IMR-90 (cell line): ENCODE measurements around the gene PPIP5K2. TPM values are rescaled to one million over a fixed set of nuclear protein-coding genes. Genes with fewer than 3 reads are reported as not detected.

Source experiments
- ATAC-seq: fragments of 200-7000 bp; cut with Tn5 transposase; 2 replicates; pipeline ENCODE4 v1.9.1; 2020; ENCODE audit warnings: low read depth, mild to moderate bottlenecking, moderate library complexity
- BruUV-seq: library from RNA; stranded (reverse); fragments of 400-500 nt; replicated peaks from 2 replicates; lab custom pipeline; 2021; lab: Mats Ljungman, UMichigan
- CTCF ChIA-PET: fragments of 300-600 bp; formaldehyde crosslinking; extraction: SDS; loops from one replicate; lab custom pipeline; 2021; ENCODE audit warnings: antibody characterized with exemption; lab: Yijun Ruan, JAX
- POLR2A ChIA-PET: fragments of 300-600 bp; sonication (Branson Sonifier 250); formaldehyde crosslinking; loops from one replicate; lab custom pipeline; 2022; ENCODE audit warnings: antibody characterized with exemption; ENCODE audit not compliant: unreplicated experiment; lab: Charles Lee
- DNase-seq: peaks from one replicate; pipeline ENCODE4 v3.0.0; 2013
- H2AFZ ChIP-seq: replicated peaks from 2 replicates; pipeline ENCODE3; 2013; ENCODE audit warnings: low read length, mild to moderate bottlenecking; ENCODE audit not compliant: poor library complexity
- H2AK5ac ChIP-seq: 2 replicates; pipeline ENCODE4 v1.6.1; 2013; ENCODE audit warnings: low read depth, low read length, inconsistent platforms
- H2AK9ac ChIP-seq: replicated peaks from 2 replicates; pipeline ENCODE3; 2013; ENCODE audit warnings: mild to moderate bottlenecking, low read depth, low read length, moderate library complexity; ENCODE audit not compliant: poor library complexity
- H2BK120ac ChIP-seq: 2 replicates; pipeline ENCODE4 v1.6.1; 2013; ENCODE audit warnings: low read depth, low read length, inconsistent platforms
- H2BK15ac ChIP-seq: 3 replicates; pipeline ENCODE4 v1.6.1; 2013; ENCODE audit warnings: low read depth, low read length, inconsistent platforms
- H2BK20ac ChIP-seq: 2 replicates; pipeline ENCODE4 v1.6.1; 2013; ENCODE audit warnings: low read depth, mild to moderate bottlenecking, inconsistent platforms, low read length, moderate library complexity
- H2BK5ac ChIP-seq: 2 replicates; pipeline ENCODE4 v1.6.1; 2013; ENCODE audit warnings: mild to moderate bottlenecking, low read depth, low read length, inconsistent platforms; ENCODE audit not compliant: poor library complexity, severe bottlenecking
- H3K14ac ChIP-seq: replicated peaks from 2 replicates; pipeline ENCODE4 v1.6.1; 2013; ENCODE audit warnings: low read depth, low read length, inconsistent platforms
- H3K18ac ChIP-seq: 2 replicates; pipeline ENCODE4 v1.6.1; 2013; ENCODE audit warnings: low read depth, low read length, control low read depth
- H3K23ac ChIP-seq: 2 replicates; pipeline ENCODE4 v1.6.1; 2013; ENCODE audit warnings: low read depth, low read length, inconsistent platforms
- H3K27ac ChIP-seq: 2 replicates; pipeline ENCODE4 v1.5.1; 2013; ENCODE audit warnings: mild to moderate bottlenecking, control low read depth, low read length; ENCODE audit not compliant: insufficient read depth
- H3K27me3 ChIP-seq: 2 replicates; pipeline ENCODE4 v1.6.1; 2013; ENCODE audit warnings: low read length; ENCODE audit not compliant: control insufficient read depth, insufficient read depth
- H3K36me3 ChIP-seq: 2 replicates; pipeline ENCODE4 v1.6.1; 2013; ENCODE audit warnings: low read length, mixed read lengths; ENCODE audit not compliant: control insufficient read depth, insufficient read depth
- H3K4ac ChIP-seq: 2 replicates; pipeline ENCODE4 v1.6.1; 2013; ENCODE audit warnings: low read depth, low read length, inconsistent platforms
- H3K4me1 ChIP-seq: 2 replicates; pipeline ENCODE4 v1.6.1; 2013; ENCODE audit warnings: low read length, mixed read lengths; ENCODE audit not compliant: control insufficient read depth, insufficient read depth
- H3K4me2 ChIP-seq: 2 replicates; pipeline ENCODE4 v1.6.1; 2013; ENCODE audit warnings: low read depth, mild to moderate bottlenecking, control low read depth, low read length, moderate library complexity
- H3K4me3 ChIP-seq: 2 replicates; pipeline ENCODE4 v1.5.1; 2013; ENCODE audit warnings: low read depth, mild to moderate bottlenecking, control low read depth, low read length, moderate library complexity; ENCODE audit not compliant: insufficient read depth
- H3K56ac ChIP-seq: 2 replicates; pipeline ENCODE4 v1.6.1; 2013; ENCODE audit warnings: low read length, inconsistent platforms; ENCODE audit not compliant: insufficient read depth; ENCODE audit errors: extremely low read depth
- H3K79me1 ChIP-seq, 2 experiments: 2 replicates each; pipeline ENCODE4 v1.6.1; 2013; ENCODE audit warnings: low read length in 2 of 2, inconsistent platforms in 1 of 2, low read depth in 1 of 2
- H3K9ac ChIP-seq: 2 replicates; pipeline ENCODE4 v1.6.1; 2013; ENCODE audit warnings: low read depth, low read length, control low read depth
- H3K9me1 ChIP-seq: 2 replicates; pipeline ENCODE4 v1.6.1; 2013; ENCODE audit warnings: low read length, inconsistent platforms; ENCODE audit not compliant: insufficient read depth
- H3K9me3 ChIP-seq: 2 replicates; pipeline ENCODE4 v1.6.1; 2013; ENCODE audit warnings: low read length; ENCODE audit not compliant: control insufficient read depth, insufficient read depth
- H4K20me1 ChIP-seq: 2 replicates; pipeline ENCODE4 v1.6.1; 2013; ENCODE audit warnings: low read length, inconsistent platforms; ENCODE audit not compliant: insufficient read depth
- H4K5ac ChIP-seq: 2 replicates; pipeline ENCODE4 v1.6.1; 2013; ENCODE audit warnings: mild to moderate bottlenecking, low read depth, low read length, control low read depth
- H4K8ac ChIP-seq, 2 experiments: 2 replicates each; pipeline ENCODE4 v1.6.1; 2013; ENCODE audit warnings: low read depth in 2 of 2, low read length in 2 of 2, control low read depth in 1 of 2, inconsistent platforms in 1 of 2
- H4K91ac ChIP-seq: 2 replicates; pipeline ENCODE4 v1.6.1; 2013; ENCODE audit warnings: low read depth, low read length, inconsistent platforms; ENCODE audit not compliant: insufficient read depth
- BHLHE40 ChIP-seq: fragments of 150-350 bp; IDR thresholded peaks from 2 replicates; pipeline ENCODE4 v1.6.1; 2016; ENCODE audit warnings: mild to moderate bottlenecking, low read depth, low read length
- CEBPB ChIP-seq: IDR thresholded peaks from 2 replicates; pipeline ENCODE4 v1.6.1; 2012; ENCODE audit warnings: low read depth, low read length, improper control_type of control experiment
- CHD1 ChIP-seq: IDR thresholded peaks from 2 replicates; pipeline ENCODE4 v1.6.1; 2012; ENCODE audit warnings: low read depth, low read length, improper control_type of control experiment
- ELK1 ChIP-seq: fragments of 150-350 bp; IDR thresholded peaks from 2 replicates; pipeline ENCODE4 v1.6.1; 2016; ENCODE audit warnings: low read depth, mild to moderate bottlenecking, low read length, moderate library complexity, borderline replicate concordance
- FOS ChIP-seq: fragments of 150-350 bp; IDR thresholded peaks from 2 replicates; pipeline ENCODE4 v1.6.1; 2016; ENCODE audit warnings: low read depth, low read length
- MAFK ChIP-seq: IDR thresholded peaks from 2 replicates; pipeline ENCODE4 v1.6.1; 2012; ENCODE audit warnings: low read depth, low read length, improper control_type of control experiment
- MAZ ChIP-seq: IDR thresholded peaks from 2 replicates; pipeline ENCODE4 v1.6.1; 2012; ENCODE audit warnings: low read depth, mild to moderate bottlenecking, low read length, improper control_type of control experiment, moderate library complexity, borderline replicate concordance
- MXI1 ChIP-seq: IDR thresholded peaks from 2 replicates; pipeline ENCODE4 v1.6.1; 2012; ENCODE audit warnings: low read depth, mild to moderate bottlenecking, low read length, moderate library complexity, borderline replicate concordance
- NFE2L2 ChIP-seq: fragments of 150-350 bp; IDR thresholded peaks from 2 replicates; pipeline ENCODE4 v1.6.1; 2016; ENCODE audit warnings: low read depth, mild to moderate bottlenecking, low read length
- POLR2A ChIP-seq: IDR thresholded peaks from 2 replicates; pipeline ENCODE4 v1.6.1; 2012; ENCODE audit warnings: mild to moderate bottlenecking, low read depth, low read length
- RAD21 ChIP-seq: IDR thresholded peaks from 2 replicates; pipeline ENCODE4 v1.6.1; 2012; ENCODE audit warnings: low read length, improper control_type of control experiment
- RCOR1 ChIP-seq: IDR thresholded peaks from 2 replicates; pipeline ENCODE4 v1.6.1; 2012; ENCODE audit warnings: mild to moderate bottlenecking, low read length, improper control_type of control experiment; ENCODE audit not compliant: insufficient replicate concordance
- SMC3 ChIP-seq: fragments of 150-350 bp; IDR thresholded peaks from 2 replicates; pipeline ENCODE4 v1.6.1; 2016; ENCODE audit warnings: low read depth, mild to moderate bottlenecking, antibody characterized with exemption, low read length, moderate library complexity
- WGBS, 2 experiments: methylation state at CpG; one replicate each; pipeline versions ENCODE4 v1.1.5 to v1.1.7; 2013; ENCODE audit warnings: missing lambda C conversion rate in 2 of 2; ENCODE audit not compliant: insufficient read length in 1 of 2; ENCODE audit errors: extremely low coverage in 2 of 2; 5-methylcytosine and 5-hydroxymethylcytosine counted together
- dilution Hi-C: fragments of 300-500 bp; cut with HindIII; formaldehyde crosslinking; loops from one replicate; pipeline ENCODE4 v1.14.3; 2018; ENCODE audit warnings: low sequenced_read_pairs; ENCODE audit not compliant: unreplicated experiment
- in situ Hi-C: fragments of 300-500 bp; cut with MboI; formaldehyde crosslinking; loops from 3 replicates; pipeline ENCODE4 v1.14.3; 2019; ENCODE audit warnings: low sequenced_read_pairs, inconsistent platforms, mixed read lengths
- intact Hi-C: fragments of 100-400 bp; cut with micrococcal nuclease; formaldehyde crosslinking; loops from 2 replicates; pipeline ENCODE4 v1.10.0; 2022
- polyA plus RNA-seq, 3 experiments: library from polyadenylated mRNA; depleted of rRNA; stranded (reverse); fragments of >200 nt; gene quantifications; 2 replicates each; pipeline ENCODE4 v1.2.3, GENCODE V29; 2012; ENCODE audit warnings: low replicate concordance in 1 of 3
- total RNA-seq: library from RNA; depleted of rRNA; stranded (reverse); fragments of >200 nt; gene quantifications from 2 replicates; pipeline ENCODE4 v1.2.3, GENCODE V29; 2012
- TF ChIP-seq, protein P1 (sequence below): conservative IDR thresholded peaks from 2 replicates; pipeline ENCODE4 v1.5.1; 2012; ENCODE audit warnings: mild to moderate bottlenecking, low read depth, low read length, improper control_type of control experiment

The PPIP5K2 gene
- total and polyA plus RNA-seq, 2 of the 4 experiments (the other 2 are of a cell fraction), result 32.4 to 67.6 TPM

GRCh38 chr5:103132684-103133083 is 12.6 kb downstream of the PPIP5K2 start:
- H3K27ac ChIP-seq, result no peak overlapping the region
- TF ChIP-seq SMC3 (no peak), MXI1 (no peak), RCOR1 (no peak), ELK1 (no peak), BHLHE40 (no peak), MAZ (no peak), RAD21 (no peak), CHD1 (no peak), POLR2A (no peak), FOS (no peak), NFE2L2 (no peak), MAFK (no peak), CEBPB (no peak)
- TF ChIP-seq, protein P1, sequence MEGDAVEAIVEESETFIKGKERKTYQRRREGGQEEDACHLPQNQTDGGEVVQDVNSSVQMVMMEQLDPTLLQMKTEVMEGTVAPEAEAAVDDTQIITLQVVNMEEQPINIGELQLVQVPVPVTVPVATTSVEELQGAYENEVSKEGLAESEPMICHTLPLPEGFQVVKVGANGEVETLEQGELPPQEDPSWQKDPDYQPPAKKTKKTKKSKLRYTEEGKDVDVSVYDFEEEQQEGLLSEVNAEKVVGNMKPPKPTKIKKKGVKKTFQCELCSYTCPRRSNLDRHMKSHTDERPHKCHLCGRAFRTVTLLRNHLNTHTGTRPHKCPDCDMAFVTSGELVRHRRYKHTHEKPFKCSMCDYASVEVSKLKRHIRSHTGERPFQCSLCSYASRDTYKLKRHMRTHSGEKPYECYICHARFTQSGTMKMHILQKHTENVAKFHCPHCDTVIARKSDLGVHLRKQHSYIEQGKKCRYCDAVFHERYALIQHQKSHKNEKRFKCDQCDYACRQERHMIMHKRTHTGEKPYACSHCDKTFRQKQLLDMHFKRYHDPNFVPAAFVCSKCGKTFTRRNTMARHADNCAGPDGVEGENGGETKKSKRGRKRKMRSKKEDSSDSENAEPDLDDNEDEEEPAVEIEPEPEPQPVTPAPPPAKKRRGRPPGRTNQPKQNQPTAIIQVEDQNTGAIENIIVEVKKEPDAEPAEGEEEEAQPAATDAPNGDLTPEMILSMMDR, result no peak
- no peak overlapping the region for H2BK5ac ChIP-seq
- dilution Hi-C loops (no loop called here), in situ Hi-C loops (no loop called here), intact Hi-C loops (loop anchor here (10.0 kb wide), 1 partner anchor 358 kb away; no protein-coding TSS in a partner anchor)
- peaks cover 0 to 9% of the 10 kb centered on the region in 2 experiments; a peak in 2 of 4 replicates for H3K79me1 ChIP-seq
- H2BK15ac ChIP-seq, result no peak overlapping the region
- ChIA-PET POLR2A (no interaction called here), CTCF (interaction anchor here (1.2 kb wide), 1 partner anchor 92 kb away, joined by 3 read pairs; no protein-coding TSS in a partner anchor)
- H3K56ac ChIP-seq, result no peak overlapping the region
- no peak overlapping the region for H3K14ac ChIP-seq
- no peaks in the 10 kb centered on the region for H3K9me3 ChIP-seq
- no peak overlapping the region for H3K4ac ChIP-seq
- H2AFZ ChIP-seq, result no peak overlapping the region
- no peaks in the 10 kb centered on the region for H3K4me1 ChIP-seq
- no peak overlapping the region for H4K91ac ChIP-seq
- no peak overlapping the region for H3K4me2 ChIP-seq
- DNase-seq (no peak), ATAC-seq (no peak)
- H2AK5ac ChIP-seq, result no peak overlapping the region
- no peak overlapping the region for H2BK20ac ChIP-seq
- BruUV-seq, result no TSS peak
- no peak overlapping the region for H4K8ac ChIP-seq
- H2BK120ac ChIP-seq, result no peak overlapping the region
- H4K20me1 ChIP-seq, result no peaks in the 10 kb centered on the region
- peaks cover 3% of the 10 kb centered on the region; the same call in 1 of the 2 replicates for H3K36me3 ChIP-seq
- no peak overlapping the region for H3K23ac ChIP-seq
- H3K27me3 ChIP-seq, result no peaks in the 10 kb centered on the region
- H3K4me3 ChIP-seq, result no peak overlapping the region
- H3K9ac ChIP-seq, result no peak overlapping the region
- H4K5ac ChIP-seq, result no peak overlapping the region
- 0 out of 2 replicates have a peak, but pooled peaks cover 2% of the 10 kb centered on the region for H3K9me1 ChIP-seq
- no peak overlapping the region for H2AK9ac ChIP-seq
- WGBS, 2 experiments, result no CpG with 5 or more reads among the region's 1 CpG
- no peak overlapping the region for H3K18ac ChIP-seq
